ENCODE results near the gene GAN. TPM values are rescaled to one million over a fixed set of nuclear protein-coding genes. Genes with fewer than 3 reads are reported as not detected.

The GAN gene
- total and polyA plus RNA-seq, 2 donors (not counting 1 experiment from before 2014, with no cell fraction given) = 0.79 to 6.9 TPM

DNA sequence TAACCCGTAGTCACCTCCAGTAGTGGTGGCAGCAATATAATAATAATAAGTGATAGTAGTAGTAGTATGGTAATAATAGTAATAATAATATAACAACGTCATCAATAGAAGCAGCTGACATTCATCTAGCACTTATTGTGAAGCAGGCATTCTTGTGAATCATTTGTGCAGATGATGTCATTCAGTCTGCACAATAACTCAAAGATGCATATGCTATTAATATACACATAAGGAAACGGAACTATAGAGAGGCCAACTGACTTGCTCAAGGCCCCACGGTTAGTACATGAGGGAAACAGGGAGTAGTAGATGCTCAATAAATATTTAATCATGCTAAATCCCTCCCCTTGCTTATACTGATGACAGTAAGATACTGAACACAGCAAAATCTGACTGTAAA is 35.4 kb upstream of the GAN start:
- ATAC-seq (ENCODE audit: low read depth) = no peak
- Histone ChIP-seq H3K79me2 (ENCODE audit: control insufficient read depth, insufficient read depth, low read length) (no peaks in the 10 kb centered on the region), H3K9ac (ENCODE audit: low read length) (no peak overlapping the region), H3K4me2 (replicated peaks; ENCODE audit: low read depth, low read length, poor library complexity, severe bottlenecking) (no peak overlapping the region), H3K36me3 (replicated peaks in 1 of 2; ENCODE audit: control extremely low read depth in 1 of 2, control insufficient read depth in 1 of 2, extremely low read depth in 1 of 2, insufficient read depth in 2 of 2, low read length in 1 of 2) (no peaks in the 10 kb centered on the region), H3K9me3 (ENCODE audit: control extremely low read depth in 1 of 3, control insufficient read depth in 2 of 3, insufficient read depth in 1 of 3, low read length in 2 of 3) (no peaks in the 10 kb centered on the region), H3K4me1 (ENCODE audit: control insufficient read depth in 2 of 2, insufficient read depth in 2 of 2, low read length in 2 of 2) (no peaks in the 10 kb centered on the region), H3K4me3 (ENCODE audit: control extremely low read depth in 1 of 5, extremely low read depth in 1 of 5, insufficient read depth in 1 of 5, low read depth in 2 of 5, low read length in 4 of 5) (no peak overlapping the region), H3K27ac (ENCODE audit: low read length in 2 of 2) (no peak overlapping the region), H2AFZ (ENCODE audit: insufficient read depth, low read depth, low read length, poor library complexity, severe bottlenecking) (no peak overlapping the region), H4K20me1 (ENCODE audit: control insufficient read depth, insufficient read depth, low read length, poor library complexity, severe bottlenecking) (no peaks in the 10 kb centered on the region), H3K27me3 (replicated peaks in 1 of 4; ENCODE audit: control extremely low read depth in 1 of 4, control insufficient read depth in 3 of 4, insufficient read depth in 4 of 4, low read length in 3 of 4) (peaks cover 0 to 4% (median 0%) of the 10 kb centered on the region in 4 experiments)
- Mint-ChIP-seq H3K4me1 (no peaks in the 10 kb centered on the region), H3K27ac (no peak overlapping the region), H3K4me3 (no peak overlapping the region), H3K9me3 (ENCODE audit: insufficient read depth) (no peaks in the 10 kb centered on the region), H3K27me3 (peaks cover 10% of the 10 kb centered on the region)
- no CpG with 5 or more reads among the region's 4 CpGs for WGBS (ENCODE audit: insufficient coverage)
- no peak for TF ChIP-seq EZH2 (IDR thresholded peaks at IDR 0.05; ENCODE audit: borderline replicate concordance, insufficient read depth, low read depth, low read length, poor library complexity, severe bottlenecking)
- no peak for TF ChIP-seq CTCF (IDR thresholded peaks at IDR 0.05)
- DNase-seq = no peak
- CTCF ChIA-PET = interaction anchor here (1.1 kb wide), 1 partner anchor 35 kb away, joined by 3 read pairs; the partner anchor contains the start of gene GAN
- POLR2A ChIA-PET = no interaction called here
- intact Hi-C loops (cut with micrococcal nuclease) = no loop called here

GRCh38 chr16:81280393-81280792 is 34.4 kb upstream of the GAN start:
- DNase-seq (no peak), ATAC-seq (ENCODE audit: low read depth) (no peak)
- CTCF ChIA-PET = interaction anchor here (1.1 kb wide), 1 partner anchor 34 kb away, joined by 3 read pairs; the partner anchor contains the start of gene GAN
- no peak overlapping the region for H3K27ac ChIP-seq (ENCODE audit: low read length in 2 of 2)
- no peak overlapping the region for H2AFZ ChIP-seq (ENCODE audit: insufficient read depth, low read depth, low read length, poor library complexity, severe bottlenecking)
- H3K36me3 ChIP-seq (replicated peaks in 1 of 2; ENCODE audit: control extremely low read depth in 1 of 2, control insufficient read depth in 1 of 2, extremely low read depth in 1 of 2, insufficient read depth in 2 of 2, low read length in 1 of 2) = no peaks in the 10 kb centered on the region
- no peaks in the 10 kb centered on the region for H3K27me3 ChIP-seq (replicated peaks in 1 of 4; ENCODE audit: control extremely low read depth in 1 of 4, control insufficient read depth in 3 of 4, insufficient read depth in 4 of 4, low read length in 3 of 4)
- no CpG with 5 or more reads among the region's 3 CpGs for WGBS (ENCODE audit: insufficient coverage)
- H3K4me1 ChIP-seq (ENCODE audit: control insufficient read depth in 2 of 2, insufficient read depth in 2 of 2, low read length in 2 of 2) = no peaks in the 10 kb centered on the region
- intact Hi-C loops (cut with micrococcal nuclease) = no loop called here
- H3K27me3 Mint-ChIP-seq = peaks cover 5% of the 10 kb centered on the region
- H3K9ac ChIP-seq (ENCODE audit: low read length) = no peak overlapping the region
- H3K4me3 ChIP-seq (ENCODE audit: control extremely low read depth in 1 of 5, extremely low read depth in 1 of 5, insufficient read depth in 1 of 5, low read depth in 2 of 5, low read length in 4 of 5) = no peak overlapping the region
- H3K4me2 ChIP-seq (replicated peaks; ENCODE audit: low read depth, low read length, poor library complexity, severe bottlenecking) = no peak overlapping the region
- POLR2A ChIA-PET = no interaction called here
- H3K4me1 Mint-ChIP-seq = no peaks in the 10 kb centered on the region
- H3K27ac Mint-ChIP-seq = no peak overlapping the region
- no peaks in the 10 kb centered on the region for H4K20me1 ChIP-seq (ENCODE audit: control insufficient read depth, insufficient read depth, low read length, poor library complexity, severe bottlenecking)
- H3K4me3 Mint-ChIP-seq = no peak overlapping the region
- no peaks in the 10 kb centered on the region for H3K79me2 ChIP-seq (ENCODE audit: control insufficient read depth, insufficient read depth, low read length)
- no peaks in the 10 kb centered on the region for H3K9me3 Mint-ChIP-seq (ENCODE audit: insufficient read depth)
- H3K9me3 ChIP-seq (ENCODE audit: control extremely low read depth in 1 of 3, control insufficient read depth in 2 of 3, insufficient read depth in 1 of 3, low read length in 2 of 3) = no peaks in the 10 kb centered on the region
- TF ChIP-seq EZH2 (IDR thresholded peaks at IDR 0.05; ENCODE audit: borderline replicate concordance, insufficient read depth, low read depth, low read length, poor library complexity, severe bottlenecking) = no peak
- TF ChIP-seq CTCF (IDR thresholded peaks at IDR 0.05) = no peak
